ENCODE results near the gene IL12RB2.
"Not testable (repeated sequence)": the region's sequence is repeated elsewhere in the genome, so short reads cannot be mapped to it uniquely, and the experiment has no call there.

Gene IL12RB2

DNA sequence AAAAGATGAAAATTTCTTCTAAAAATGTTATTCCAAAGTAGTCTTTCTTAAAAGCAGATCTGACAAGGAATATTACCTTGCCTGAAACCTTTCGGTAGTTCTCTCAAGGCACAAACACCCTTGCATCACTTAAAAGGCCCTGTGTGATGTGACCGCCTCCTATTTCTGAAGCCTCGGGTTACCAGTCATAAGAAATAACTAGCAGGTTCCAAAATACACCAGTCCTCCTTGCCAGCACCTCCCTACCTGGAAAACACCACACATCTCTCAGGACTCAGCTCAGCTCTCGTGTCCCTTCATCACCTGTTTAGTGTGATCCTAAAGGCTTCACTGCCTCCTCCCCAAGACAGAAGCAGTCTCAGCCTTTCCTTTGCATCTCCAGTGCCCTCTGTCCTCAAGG, 86.9 kb downstream of the IL12RB2 start:
- no peak for DNase-seq (ENCODE audit: low read depth)

DNA sequence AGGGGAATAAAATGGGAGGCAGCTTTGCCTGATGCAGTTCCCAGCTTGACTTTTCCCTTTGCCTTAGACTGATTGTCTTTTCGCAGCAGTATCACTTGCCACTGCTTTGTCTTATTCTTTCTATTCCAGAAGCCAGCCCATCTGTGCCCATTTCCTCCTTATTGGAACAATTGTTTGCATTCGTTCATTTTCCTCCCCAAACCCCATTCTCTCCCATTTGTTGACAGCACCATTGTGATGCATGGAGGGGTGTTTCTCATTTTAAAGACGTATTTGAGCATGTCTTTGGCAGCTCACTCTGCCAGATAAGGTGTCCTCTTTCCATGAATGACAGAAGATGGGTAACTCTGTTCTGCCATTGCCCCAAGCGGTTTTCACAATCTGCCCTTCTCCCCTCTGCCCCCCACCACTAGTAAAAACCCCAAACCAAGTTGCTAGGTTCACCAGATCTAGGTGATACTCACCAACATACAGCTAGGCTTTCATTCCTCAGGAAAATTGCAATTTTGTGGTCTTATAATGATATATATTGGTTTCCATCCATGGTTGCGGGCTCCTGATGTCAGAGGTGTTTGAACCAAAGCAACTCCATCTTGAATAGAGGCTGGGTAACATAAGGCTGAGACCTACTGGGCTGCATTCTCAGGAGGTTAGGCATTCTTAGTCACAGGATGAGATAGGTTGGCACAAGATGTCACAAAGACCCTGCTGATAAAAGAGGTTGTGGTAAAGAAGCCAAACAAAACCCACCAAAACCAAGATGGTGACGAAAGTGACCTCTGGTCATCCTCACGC, 91.7 kb downstream of the IL12RB2 start:
- no peak for DNase-seq (ENCODE audit: low read depth)

DNA sequence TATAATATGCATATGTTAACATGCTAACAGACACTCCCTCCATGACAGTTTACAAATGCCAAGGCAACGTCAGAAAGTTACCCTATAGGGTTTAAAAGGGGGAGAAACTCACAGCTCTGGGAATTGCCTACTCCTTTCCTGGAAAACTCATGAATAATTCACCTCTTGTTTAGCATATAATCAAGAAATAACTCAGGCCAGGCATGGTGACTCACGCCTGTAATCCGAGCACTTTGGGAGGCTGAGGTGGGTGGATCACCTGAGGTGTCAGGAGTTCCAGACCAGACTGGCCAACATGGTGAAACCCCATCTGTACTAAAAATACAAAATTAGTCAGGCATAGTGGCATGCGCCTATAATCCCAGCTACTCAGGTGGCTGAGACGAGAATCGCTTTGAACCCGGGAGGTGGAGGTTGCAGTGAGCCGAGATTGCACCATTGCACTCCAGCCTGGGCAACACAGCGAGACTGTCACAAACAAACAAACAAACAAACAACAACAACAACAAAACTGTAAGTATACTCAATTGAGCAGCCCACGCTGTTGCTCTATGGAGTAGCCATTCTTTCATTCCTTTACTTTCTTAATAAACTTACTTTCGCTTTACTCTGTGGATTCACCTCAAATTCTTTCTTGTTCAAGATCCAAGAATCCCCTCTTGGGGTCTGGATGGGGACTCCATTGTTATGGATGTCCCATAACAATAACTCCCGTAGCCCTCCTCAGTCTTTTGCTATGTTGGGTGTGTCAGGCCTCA, 92.5 kb downstream of the IL12RB2 start:
- peak; percentile 33 for DNase-seq (ENCODE audit: low read depth)

DNA sequence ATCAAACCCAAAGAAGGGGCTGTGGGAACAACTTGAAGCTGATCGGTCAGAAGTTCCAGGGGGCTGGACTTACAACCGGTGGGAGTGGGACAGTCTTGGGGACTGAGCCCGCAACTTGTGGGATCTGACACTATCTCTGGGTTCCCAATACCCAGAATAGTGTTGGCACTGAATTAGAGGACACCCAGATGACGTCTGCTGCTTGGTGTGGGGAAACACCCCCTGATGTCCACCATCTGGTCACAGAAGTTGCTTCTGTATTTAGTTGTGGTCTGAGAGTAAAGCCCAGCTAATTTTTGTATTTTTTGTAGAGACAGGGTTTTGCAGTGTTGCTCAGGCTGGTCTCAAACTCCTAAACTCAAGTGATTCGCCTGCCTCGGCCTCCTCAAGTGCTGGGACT, 93.8 kb downstream of the IL12RB2 start:
- DNase-seq (ENCODE audit: low read depth) = no peak

DNA sequence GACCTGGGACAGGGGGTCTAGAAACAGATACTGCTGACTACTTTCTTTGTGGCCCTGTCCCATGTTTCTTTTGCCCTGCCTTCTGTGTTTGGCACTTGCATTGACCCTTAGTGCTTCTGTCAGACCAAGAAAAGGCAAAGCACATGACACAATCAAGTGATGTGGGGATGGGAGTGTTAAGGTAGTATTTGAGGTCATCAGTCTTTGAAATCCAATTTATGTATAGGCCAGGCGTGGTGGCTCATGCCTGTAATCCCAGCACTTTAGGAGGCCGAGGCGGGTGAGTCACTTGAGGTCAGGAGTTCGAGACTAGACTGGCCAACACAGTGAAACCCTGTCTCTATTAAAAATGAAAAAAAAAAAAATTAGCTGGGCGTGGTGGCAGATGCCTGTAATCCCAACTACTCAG, 96.5 kb downstream of the IL12RB2 start:
- DNase-seq (ENCODE audit: low read depth) = no peak

DNA sequence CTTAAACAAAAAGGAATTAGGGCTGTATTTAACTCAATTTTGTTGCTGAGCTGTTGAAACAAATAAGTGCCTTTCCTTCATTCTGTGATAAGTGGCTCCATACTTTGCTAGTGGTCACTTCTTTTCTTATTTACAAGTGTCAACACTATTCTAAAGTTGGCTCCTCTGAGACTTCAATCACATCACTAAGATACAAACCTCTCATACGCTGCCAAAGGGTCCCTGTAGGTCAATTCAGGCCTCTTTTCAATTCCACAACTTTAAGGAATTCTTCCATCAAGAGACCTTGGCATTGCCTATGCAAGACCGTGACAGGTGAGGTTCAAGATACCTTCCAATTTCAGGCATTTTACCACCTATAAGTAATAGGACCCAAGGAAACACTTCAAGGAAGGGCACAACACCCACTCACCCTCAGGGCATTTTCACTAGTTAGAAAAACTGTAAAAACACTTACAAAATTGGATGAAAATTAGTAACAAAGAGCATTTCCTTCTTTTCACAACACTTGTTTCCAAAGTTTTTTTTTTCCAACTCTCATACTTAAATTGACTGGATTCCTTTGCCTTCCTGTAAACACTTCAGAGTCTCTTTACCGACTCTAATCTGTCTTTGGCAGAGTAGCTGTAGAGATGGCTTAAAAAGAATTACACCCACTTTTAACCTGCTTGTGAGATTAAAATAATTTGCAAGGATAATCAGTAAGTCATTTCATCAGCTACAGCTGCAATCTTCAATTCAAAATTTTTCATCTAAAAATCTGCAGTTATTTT, 98.0 kb downstream of the IL12RB2 start:
- DNase-seq (ENCODE audit: low read depth) = no peak

DNA sequence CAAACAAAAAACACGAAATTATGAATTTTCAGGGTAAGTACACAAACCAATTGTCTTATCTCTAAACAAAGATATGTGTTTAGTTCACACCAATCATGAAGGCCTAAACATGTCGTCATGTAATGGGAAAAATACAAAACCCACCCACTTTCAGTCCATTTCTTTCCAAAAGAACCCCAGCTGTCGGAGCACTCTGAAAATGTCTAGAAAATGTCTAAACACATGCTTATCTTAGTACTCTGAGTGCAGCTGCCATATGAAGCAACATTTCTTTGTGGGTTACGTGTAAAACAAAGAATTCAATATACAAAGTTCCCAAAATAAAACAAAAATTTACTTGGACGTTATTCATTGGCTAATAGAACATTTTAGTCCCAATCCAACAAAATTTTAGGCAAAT, 99.8 kb downstream of the IL12RB2 start:
- no peak for DNase-seq (ENCODE audit: low read depth)

DNA sequence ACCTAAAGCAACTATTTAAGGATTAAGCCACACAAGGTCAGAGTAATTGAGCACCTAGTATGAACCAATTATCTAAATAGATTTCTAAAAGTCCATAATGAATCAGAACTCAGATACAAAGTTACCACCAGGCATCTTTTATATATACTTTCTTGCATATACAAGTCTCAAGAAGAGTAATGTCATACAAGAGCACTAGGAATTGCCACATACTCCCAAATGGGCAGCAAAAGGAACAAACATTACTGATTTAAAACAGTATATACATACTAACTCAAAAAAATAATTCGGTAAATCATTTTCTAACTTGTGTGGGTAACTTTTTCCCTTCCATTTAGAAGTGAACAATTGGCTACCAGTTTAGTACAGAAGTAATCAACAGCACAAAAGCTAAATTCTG, 100.5 kb downstream of the IL12RB2 start:
- DNase-seq (ENCODE audit: low read depth) = no peak

DNA sequence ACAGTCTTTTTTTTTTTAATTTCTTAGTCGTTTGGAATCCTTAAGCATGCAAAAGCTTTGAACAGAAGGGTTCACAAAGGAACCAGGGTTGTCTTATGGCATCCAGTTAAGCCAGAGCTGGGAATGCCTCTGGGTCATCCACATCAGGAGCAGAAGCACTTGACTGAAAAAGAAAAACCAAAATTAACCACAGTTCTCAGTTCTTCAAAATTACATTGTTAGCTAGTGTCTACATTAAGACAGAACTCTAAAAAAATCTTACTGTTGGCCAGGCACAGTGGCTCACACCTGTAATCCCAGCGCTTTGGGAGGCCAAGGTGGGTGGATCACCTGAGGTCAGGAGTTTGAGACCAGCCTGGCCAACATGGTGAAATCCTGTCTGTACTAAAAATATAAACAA, 105.4 kb downstream of the IL12RB2 start:
- DNase-seq (ENCODE audit: low read depth) = not testable (repeated sequence)

DNA sequence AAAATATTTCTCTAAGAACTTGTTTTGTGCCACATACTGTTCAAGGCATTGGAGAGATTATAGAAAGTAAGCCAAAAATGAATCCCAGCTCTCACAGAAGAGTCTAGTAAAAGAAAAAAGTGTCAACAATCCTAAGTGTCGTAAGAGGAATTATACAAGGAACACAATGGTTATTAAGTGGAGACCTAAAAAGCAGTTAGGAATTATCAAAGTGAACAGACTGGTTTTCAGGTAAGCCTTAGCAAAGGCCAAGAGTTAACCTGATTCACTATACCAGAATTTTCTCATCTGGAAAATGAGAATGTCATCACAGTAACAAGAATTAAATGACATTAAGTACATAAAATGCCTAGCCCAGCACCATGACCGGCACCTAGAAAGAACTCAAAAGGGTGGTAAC, 106.9 kb downstream of the IL12RB2 start:
- DNase-seq (ENCODE audit: low read depth) = no peak

DNA sequence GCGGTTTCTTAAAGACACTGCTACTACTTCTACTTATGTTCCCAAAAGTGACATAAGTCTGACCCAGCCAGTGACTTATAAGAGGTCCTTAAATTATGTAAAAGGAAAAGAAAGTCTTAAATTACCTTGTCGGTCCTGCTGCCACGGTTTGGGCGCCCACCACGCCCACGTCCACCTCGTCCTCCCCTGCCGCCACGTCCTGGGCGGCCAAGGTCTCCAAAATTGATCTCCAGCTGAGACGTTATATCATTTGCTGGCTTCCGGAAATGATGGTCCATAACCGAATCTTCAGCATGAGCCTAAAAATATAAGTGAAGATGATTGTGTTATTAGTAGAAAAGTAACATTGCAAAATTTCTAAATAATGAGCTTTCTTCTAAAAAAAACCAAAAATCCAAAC, 107.4 kb downstream of the IL12RB2 start:
- no peak for DNase-seq (ENCODE audit: low read depth)

DNA sequence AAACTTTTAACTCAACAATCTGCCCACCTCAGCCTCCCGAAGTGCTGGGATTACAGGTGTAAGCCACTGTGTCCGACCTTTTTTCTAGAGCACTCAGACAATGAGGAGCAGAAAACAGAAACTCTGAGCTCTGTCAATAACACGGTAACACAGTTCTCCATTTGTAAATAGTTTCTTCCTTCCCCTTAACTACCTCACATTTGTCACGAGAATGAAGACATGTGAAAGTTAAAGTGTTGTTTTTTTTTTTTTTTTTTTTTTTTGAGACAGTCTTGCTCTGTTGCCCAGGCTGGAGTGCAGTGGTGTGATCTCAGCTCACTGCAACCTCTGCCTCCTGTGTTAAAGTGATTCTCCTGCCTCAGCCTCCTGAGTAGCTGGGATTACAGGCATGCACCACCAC, 110.1 kb downstream of the IL12RB2 start:
- not testable (repeated sequence) for DNase-seq (ENCODE audit: low read depth)

DNA sequence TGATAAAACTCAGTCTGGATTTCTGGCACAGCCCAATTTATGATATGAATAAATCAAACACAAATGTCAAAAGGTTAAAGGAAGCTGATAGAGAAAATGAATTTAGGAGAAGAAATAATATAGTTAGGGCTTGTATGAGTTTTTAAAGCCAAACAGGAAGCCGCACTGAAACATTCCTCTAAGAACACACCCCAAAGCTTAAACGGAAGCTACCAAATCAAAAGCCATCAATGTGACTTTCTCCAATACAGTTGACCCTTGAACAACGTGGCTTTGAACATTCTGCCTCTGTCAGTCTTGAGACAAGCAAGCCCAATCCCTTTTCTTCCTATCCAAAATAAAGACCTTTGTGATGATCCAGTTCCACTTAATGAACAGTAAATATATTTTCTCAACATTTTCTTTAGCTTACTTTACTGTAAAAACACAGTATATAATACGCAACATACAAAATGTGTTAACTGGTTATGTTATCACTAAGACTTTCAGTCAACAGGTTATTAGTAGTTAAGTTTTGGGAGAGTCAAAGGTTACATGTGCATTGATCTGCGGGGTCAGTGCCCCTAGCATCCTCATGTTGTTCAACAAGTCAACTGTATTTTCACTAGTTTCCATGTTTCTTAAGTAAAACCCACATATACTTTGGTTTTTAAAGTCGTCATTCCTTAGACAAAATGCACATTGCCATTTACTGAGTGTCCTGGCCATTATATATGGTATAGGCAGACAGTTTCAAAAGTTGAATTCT, 111.3 kb downstream of the IL12RB2 start:
- no peak for DNase-seq (ENCODE audit: low read depth)

DNA sequence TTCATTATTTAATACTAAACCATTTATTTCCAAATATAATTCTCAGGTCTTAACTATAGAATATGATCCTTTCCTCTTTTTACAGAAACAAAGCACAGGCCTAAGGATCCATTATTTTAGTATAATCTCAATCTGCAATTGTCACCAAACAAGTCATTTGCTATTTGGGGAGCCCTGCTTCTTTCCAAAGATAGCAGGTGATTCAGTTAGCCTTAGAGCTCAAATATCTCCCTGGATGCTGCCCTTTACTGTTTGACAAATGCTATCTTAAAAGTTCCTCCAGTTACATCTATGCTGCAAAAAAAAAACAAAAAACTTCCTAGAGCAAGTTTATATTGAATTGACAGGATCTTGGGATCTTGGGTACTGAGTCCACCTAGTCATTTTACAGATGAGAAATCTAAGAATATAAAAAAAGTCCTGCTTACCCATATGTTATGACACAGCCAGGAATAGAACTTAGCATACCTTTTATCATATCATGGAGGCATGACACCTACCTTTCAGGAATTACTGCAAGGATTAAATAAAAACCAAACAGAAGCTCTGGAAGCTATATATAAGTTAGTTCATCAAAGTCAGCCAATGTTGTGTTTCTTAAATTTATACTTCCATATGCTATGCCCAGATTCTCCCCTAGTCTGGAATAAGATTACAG, 113.3 kb downstream of the IL12RB2 start:
- DNase-seq (ENCODE audit: low read depth) = no peak

DNA sequence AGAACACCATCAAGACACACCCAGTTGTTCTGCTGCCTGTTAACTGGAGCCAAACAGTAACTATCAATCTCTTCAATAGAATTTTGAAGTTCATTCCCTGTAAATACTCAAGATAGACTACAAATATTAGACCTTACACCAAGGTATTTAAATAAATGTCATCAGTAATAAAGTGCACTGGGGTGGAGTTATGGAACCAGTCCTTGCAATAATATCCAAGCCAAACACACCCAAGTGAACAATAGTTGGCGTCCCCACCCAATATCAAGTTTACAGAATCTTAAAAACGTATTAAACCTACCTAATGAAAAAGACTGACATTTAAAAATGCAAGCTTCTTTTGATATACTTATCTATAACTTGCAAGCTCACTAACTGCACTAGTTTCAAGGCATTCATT, 119.8 kb downstream of the IL12RB2 start:
- no peak for DNase-seq (ENCODE audit: low read depth)

DNA sequence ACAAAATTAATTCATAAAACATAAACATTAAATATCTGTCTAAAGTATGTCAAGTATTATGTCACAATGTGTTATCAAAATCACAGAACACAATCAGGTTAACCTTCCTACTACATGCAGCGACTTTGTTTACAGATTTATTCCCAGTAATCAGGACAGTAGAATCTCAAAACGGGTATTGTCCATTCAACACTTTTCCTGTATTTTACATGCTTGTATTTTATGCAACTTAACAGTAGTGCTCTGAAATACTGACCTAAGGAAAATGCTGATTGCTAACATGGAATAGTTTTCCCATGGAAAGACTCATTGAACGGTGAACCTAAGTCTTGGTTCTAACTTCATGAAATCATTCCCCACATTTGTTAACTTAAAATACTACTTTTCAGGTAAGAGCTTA, 120.3 kb downstream of the IL12RB2 start:
- DNase-seq (ENCODE audit: low read depth) = no peak

DNA sequence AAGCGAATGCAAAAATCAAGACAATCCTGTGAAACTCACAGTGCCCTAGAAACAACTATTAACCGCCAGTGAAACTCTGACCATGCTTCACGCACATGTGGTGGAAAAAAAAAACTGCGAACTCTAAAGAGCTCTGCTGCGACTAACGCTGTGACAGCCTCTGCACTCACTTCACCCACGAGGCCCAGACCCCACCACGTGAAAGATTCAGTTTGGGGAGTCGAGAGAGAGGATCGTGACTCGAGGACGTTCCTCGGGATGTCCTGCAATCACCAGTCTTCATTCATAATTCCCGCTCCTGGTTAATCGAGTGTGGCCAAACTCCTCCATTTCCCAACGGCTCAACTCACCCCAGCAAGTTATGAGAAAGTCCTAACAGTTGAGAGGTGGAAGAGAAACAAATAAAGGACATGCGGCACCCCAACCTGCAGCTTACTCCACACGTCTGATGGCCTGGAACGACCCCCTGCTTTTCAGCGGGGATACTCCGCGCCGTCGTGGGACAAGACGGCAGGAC, 121.4 kb downstream of the IL12RB2 start:
- DNase-seq (ENCODE audit: low read depth) = peak; percentile 38

DNA sequence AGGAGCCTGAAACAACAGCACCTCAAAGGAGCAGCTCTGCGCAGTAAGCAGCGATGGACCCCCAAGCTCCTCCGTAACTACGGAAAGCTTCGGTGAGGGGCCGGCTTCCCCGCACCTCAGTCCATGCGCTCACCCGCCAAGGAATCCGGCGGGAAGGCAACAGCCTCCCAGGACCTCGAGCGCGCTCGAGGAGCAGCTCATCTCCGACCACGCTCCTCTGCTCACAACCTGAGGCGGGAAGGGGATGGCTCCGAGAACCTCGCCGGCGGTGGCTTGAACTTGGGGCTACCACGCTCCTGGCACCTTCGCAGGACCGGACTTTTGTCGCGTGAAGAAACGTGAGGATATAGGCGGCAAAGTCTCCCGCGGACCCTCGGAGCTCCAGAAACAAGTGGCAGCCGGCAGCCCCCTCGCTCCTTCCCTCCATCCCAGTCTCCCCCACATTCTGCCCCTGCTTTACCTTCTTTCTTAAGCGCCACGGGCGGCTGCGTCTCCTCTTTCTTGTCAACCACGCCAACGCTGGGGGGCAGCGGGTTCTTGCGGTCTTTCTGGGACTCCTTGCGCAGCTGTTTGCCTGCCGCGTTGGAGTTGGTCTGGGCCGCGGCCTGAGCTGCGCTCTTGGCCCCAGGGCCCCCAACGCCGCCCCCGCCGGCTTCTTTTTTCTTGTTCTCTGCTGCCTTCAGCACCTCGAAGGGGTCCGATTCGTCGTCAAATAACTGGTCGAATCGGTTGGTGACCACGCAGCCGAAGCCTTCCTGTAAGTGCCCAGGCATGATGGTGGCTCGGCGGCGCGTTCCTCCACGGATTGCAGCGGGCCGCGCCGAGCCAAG, 122.1 kb downstream of the IL12RB2 start:
- no peak for DNase-seq (ENCODE audit: low read depth)

DNA sequence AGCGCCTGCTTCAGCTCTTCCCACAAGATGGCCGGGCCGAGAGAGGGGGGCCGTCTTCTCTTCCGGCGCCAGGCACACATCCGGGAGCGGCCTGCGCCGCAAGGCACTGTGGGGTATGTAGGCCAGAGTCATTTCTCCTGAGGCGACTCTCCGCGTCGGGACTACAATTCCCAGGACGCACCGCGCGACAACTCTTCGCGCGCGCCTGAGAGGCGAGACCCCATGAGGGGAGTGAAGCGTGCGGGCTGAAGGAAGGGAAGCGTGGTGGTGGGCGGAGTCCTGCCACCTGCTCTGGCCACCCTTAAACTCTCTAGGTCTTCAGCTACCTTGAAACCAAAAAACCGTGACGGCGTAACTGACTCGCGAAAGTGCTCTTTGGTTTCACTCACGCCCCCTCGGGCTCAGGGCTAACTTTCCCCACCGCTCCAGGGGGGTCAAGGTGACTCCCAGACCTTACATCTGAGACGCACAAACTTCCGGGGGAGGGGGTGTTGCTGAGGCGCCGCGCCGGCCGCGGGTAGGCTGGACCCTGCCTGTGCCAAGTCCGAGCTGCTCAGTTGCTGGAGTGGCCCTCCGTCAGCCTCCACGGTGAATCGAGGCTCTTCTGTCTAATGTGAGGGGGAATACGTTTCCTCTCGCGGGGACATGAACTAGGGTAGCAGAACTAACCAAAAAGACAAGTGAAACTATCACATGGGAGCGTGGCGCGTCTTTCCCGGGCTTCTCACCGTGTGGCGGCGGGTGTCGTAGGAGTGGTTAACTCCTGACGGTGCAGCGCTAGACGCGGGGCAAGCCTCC, 122.9 kb downstream of the IL12RB2 start, which contains the start of gene SERBP1:
Gene SERBP1 (minus strand): TSS at position 45 of the 798 bp plus-strand sequence. CDS start 102 bp downstream, outside the sequence.
- peak; percentile 94 for DNase-seq (ENCODE audit: low read depth)
